Astrocyte (in vitro differentiated cells and primary cell): ENCODE data around the gene TOP2A. TPM values are rescaled to one million over a fixed set of nuclear protein-coding genes. Genes with fewer than 3 reads are reported as not detected.
"Not testable (repeated sequence)": the region's sequence is repeated elsewhere in the genome, so short reads cannot be mapped to it uniquely, and the experiment has no call there.

Experiments
- DNase-seq: peaks from one replicate; pipeline ENCODE4 v3.0.0-alpha.2; 2010; ENCODE audit warnings: low read depth
- FAIRE-seq: peaks from 2 replicates; lab custom pipeline; 2011; peaks lifted over from hg19 to GRCh38; lab: Jason Lieb, UNC
- H2AFZ ChIP-seq: 2 replicates; pipeline ENCODE4 v1.6.0; 2012; ENCODE audit warnings: low read depth, low read length, inconsistent platforms
- H3K27ac ChIP-seq: 2 replicates; pipeline ENCODE4 v1.5.1; 2011; ENCODE audit warnings: low read depth, low read length, inconsistent platforms
- H3K27me3 ChIP-seq: 2 replicates; pipeline ENCODE4 v1.6.0; 2011; ENCODE audit warnings: low read length, inconsistent platforms; ENCODE audit not compliant: insufficient read depth
- H3K36me3 ChIP-seq: 2 replicates; pipeline ENCODE4 v1.5.1; 2011; ENCODE audit warnings: low read length, inconsistent platforms; ENCODE audit not compliant: insufficient read depth
- H3K4me1 ChIP-seq: 2 replicates; pipeline ENCODE4 v1.5.1; 2011; ENCODE audit warnings: low read length, inconsistent platforms; ENCODE audit not compliant: insufficient read depth
- H3K4me2 ChIP-seq: 2 replicates; pipeline ENCODE4 v1.6.0; 2012; ENCODE audit warnings: low read length, inconsistent platforms
- H3K4me3 ChIP-seq: 2 replicates; pipeline ENCODE4 v1.5.1; 2011; ENCODE audit warnings: low read depth, mild to moderate bottlenecking, low read length, inconsistent platforms; ENCODE audit not compliant: insufficient read depth
- H3K79me2 ChIP-seq: 2 replicates; pipeline ENCODE4 v1.6.0; 2012; ENCODE audit warnings: mild to moderate bottlenecking, low read length, inconsistent platforms; ENCODE audit not compliant: insufficient read depth
- H3K9ac ChIP-seq: 2 replicates; pipeline ENCODE4 v1.6.0; 2012; ENCODE audit warnings: mild to moderate bottlenecking, low read length, inconsistent platforms
- H3K9me3 ChIP-seq: 2 replicates; pipeline ENCODE4 v1.5.1; 2012; ENCODE audit warnings: low read depth, mild to moderate bottlenecking, low read length, inconsistent platforms; ENCODE audit not compliant: insufficient read depth
- H4K20me1 ChIP-seq: 2 replicates; pipeline ENCODE4 v1.6.0; 2012; ENCODE audit warnings: low read length, inconsistent platforms; ENCODE audit not compliant: insufficient read depth
- H3K27ac Mint-ChIP-seq: one replicate; pipeline ENCODE4 v1.8.0; 2021; ENCODE audit warnings: mild to moderate bottlenecking, mixed read lengths; ENCODE audit not compliant: unreplicated experiment
- H3K27me3 Mint-ChIP-seq: one replicate; pipeline ENCODE4 v1.8.0; 2021; ENCODE audit warnings: low read depth, mixed read lengths; ENCODE audit not compliant: unreplicated experiment
- H3K36me3 Mint-ChIP-seq: one replicate; pipeline ENCODE4 v1.8.0; 2021; ENCODE audit warnings: low read depth, mixed read lengths; ENCODE audit not compliant: unreplicated experiment
- H3K4me1 Mint-ChIP-seq: one replicate; pipeline ENCODE4 v1.8.0; 2021; ENCODE audit warnings: low read depth, mixed read lengths; ENCODE audit not compliant: unreplicated experiment
- H3K4me3 Mint-ChIP-seq: one replicate; pipeline ENCODE4 v1.8.0; 2021; ENCODE audit warnings: mild to moderate bottlenecking, moderate library complexity, mixed read lengths; ENCODE audit not compliant: unreplicated experiment
- H3K9me3 Mint-ChIP-seq: one replicate; pipeline ENCODE4 v1.8.0; 2021; ENCODE audit warnings: mild to moderate bottlenecking, mixed read lengths; ENCODE audit not compliant: unreplicated experiment
- EZH2 ChIP-seq: IDR thresholded peaks from 2 replicates; pipeline ENCODE4 v1.6.1; 2012; ENCODE audit warnings: mild to moderate bottlenecking, low read length, inconsistent platforms; ENCODE audit not compliant: insufficient read depth
- total RNA-seq: library from RNA; stranded (reverse); gene quantifications from 2 replicates; pipeline ENCODE4 v1.2.1, GENCODE V29; 2021
- TF ChIP-seq, protein P1 (sequence below): IDR thresholded peaks from 2 replicates; pipeline ENCODE4 v1.5.1; 2011; ENCODE audit warnings: low read depth, mild to moderate bottlenecking, inconsistent platforms, low read length, moderate library complexity; ENCODE audit not compliant: insufficient read depth

TOP2A gene
- total RNA-seq, 1 donor from 2014 or later = 12.6 TPM

GRCh38 chr17:40374821-40375498 lies 42.7 kb downstream of the TOP2A start:
- TF ChIP-seq EZH2 = no peak
- peak overlapping the region; percentile 42 for H3K4me3 Mint-ChIP-seq
- FAIRE-seq (no peak), DNase-seq (no peak)
- H3K4me2 ChIP-seq = no peak overlapping the region
- no peaks in the 10 kb centered on the region for H3K36me3 ChIP-seq
- peaks cover 15% of the 10 kb centered on the region for H3K4me1 Mint-ChIP-seq
- H3K79me2 ChIP-seq = no peaks in the 10 kb centered on the region
- H3K4me3 ChIP-seq = no peak overlapping the region
- H3K27ac ChIP-seq = no peak overlapping the region
- no peaks in the 10 kb centered on the region for H4K20me1 ChIP-seq
- H3K36me3 Mint-ChIP-seq = peaks cover 2% of the 10 kb centered on the region
- no peak overlapping the region for H2AFZ ChIP-seq
- no peak overlapping the region for H3K9ac ChIP-seq
- H3K9me3 Mint-ChIP-seq = peaks cover 3% of the 10 kb centered on the region
- H3K27me3 ChIP-seq = no peaks in the 10 kb centered on the region
- no peaks in the 10 kb centered on the region for H3K9me3 ChIP-seq
- H3K27ac Mint-ChIP-seq = no peak overlapping the region
- no peaks in the 10 kb centered on the region for H3K4me1 ChIP-seq
- peaks cover 4% of the 10 kb centered on the region for H3K27me3 Mint-ChIP-seq

- Histone ChIP-seq H3K79me2 (no peaks in the 10 kb centered on the region), H3K4me3 (no peak overlapping the region), H3K36me3 (no peaks in the 10 kb centered on the region), H3K27me3 (no peaks in the 10 kb centered on the region), H4K20me1 (no peaks in the 10 kb centered on the region), H3K4me2 (no peak overlapping the region), H3K9ac (no peak overlapping the region), H3K9me3 (no peaks in the 10 kb centered on the region), H3K27ac (no peak overlapping the region), H2AFZ (no peak overlapping the region), H3K4me1 (no peaks in the 10 kb centered on the region)
- Mint-ChIP-seq H3K9me3 (peaks cover 3% of the 10 kb centered on the region), H3K36me3 (peaks cover 2% of the 10 kb centered on the region), H3K27me3 (peaks cover 4% of the 10 kb centered on the region), H3K27ac (no peak overlapping the region), H3K4me3 (no peak overlapping the region), H3K4me1 (peaks cover 15% of the 10 kb centered on the region)
- DNase-seq = no peak
- FAIRE-seq = no peak
- TF ChIP-seq, protein P1, sequence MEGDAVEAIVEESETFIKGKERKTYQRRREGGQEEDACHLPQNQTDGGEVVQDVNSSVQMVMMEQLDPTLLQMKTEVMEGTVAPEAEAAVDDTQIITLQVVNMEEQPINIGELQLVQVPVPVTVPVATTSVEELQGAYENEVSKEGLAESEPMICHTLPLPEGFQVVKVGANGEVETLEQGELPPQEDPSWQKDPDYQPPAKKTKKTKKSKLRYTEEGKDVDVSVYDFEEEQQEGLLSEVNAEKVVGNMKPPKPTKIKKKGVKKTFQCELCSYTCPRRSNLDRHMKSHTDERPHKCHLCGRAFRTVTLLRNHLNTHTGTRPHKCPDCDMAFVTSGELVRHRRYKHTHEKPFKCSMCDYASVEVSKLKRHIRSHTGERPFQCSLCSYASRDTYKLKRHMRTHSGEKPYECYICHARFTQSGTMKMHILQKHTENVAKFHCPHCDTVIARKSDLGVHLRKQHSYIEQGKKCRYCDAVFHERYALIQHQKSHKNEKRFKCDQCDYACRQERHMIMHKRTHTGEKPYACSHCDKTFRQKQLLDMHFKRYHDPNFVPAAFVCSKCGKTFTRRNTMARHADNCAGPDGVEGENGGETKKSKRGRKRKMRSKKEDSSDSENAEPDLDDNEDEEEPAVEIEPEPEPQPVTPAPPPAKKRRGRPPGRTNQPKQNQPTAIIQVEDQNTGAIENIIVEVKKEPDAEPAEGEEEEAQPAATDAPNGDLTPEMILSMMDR = no peak
- no peak for TF ChIP-seq EZH2
Measured at GRCh38 chr17:40373999-40374398, 43.7 kb downstream of the TOP2A start.

GRCh38 chr17:40373324-40373723 lies 44.4 kb downstream of the TOP2A start:
- Mint-ChIP-seq H3K27ac (no peak overlapping the region), H3K36me3 (peaks cover 2% of the 10 kb centered on the region), H3K27me3 (peaks cover 4% of the 10 kb centered on the region), H3K4me1 (peaks cover 15% of the 10 kb centered on the region), H3K4me3 (no peak overlapping the region), H3K9me3 (peaks cover 3% of the 10 kb centered on the region)
- Histone ChIP-seq H3K36me3 (no peaks in the 10 kb centered on the region), H3K4me1 (no peaks in the 10 kb centered on the region), H3K4me2 (no peak overlapping the region), H3K27me3 (no peaks in the 10 kb centered on the region), H3K9me3 (no peaks in the 10 kb centered on the region), H3K27ac (no peak overlapping the region), H4K20me1 (no peaks in the 10 kb centered on the region), H3K9ac (no peak overlapping the region), H2AFZ (no peak overlapping the region), H3K4me3 (no peak overlapping the region), H3K79me2 (no peaks in the 10 kb centered on the region)
- no peak for TF ChIP-seq EZH2
- TF ChIP-seq, protein P1 = no peak
- DNase-seq = peak; percentile 7
- no peak for FAIRE-seq

GRCh38 chr17:40372644-40373043 lies 45.1 kb downstream of the TOP2A start:
- DNase-seq, H3K9ac ChIP-seq, H3K4me3 ChIP-seq, H4K20me1 ChIP-seq, H3K36me3 ChIP-seq, H3K27me3 Mint-ChIP-seq, H3K4me1 ChIP-seq, H3K9me3 Mint-ChIP-seq, H3K9me3 ChIP-seq, H3K27me3 ChIP-seq, FAIRE-seq, H3K4me2 ChIP-seq, H2AFZ ChIP-seq, H3K27ac ChIP-seq, H3K79me2 ChIP-seq, H3K36me3 Mint-ChIP-seq: not testable (repeated sequence)
- Mint-ChIP-seq H3K27ac (peak overlapping the region; percentile 62), H3K4me3 (peak overlapping the region; percentile 58), H3K4me1 (peaks cover 15% of the 10 kb centered on the region)
